ENCODE data around the gene SLAMF8.
A peak's percentile ranks its signal among the peaks of the same experiment; 100 is the strongest.

The SLAMF8 gene

DNA sequence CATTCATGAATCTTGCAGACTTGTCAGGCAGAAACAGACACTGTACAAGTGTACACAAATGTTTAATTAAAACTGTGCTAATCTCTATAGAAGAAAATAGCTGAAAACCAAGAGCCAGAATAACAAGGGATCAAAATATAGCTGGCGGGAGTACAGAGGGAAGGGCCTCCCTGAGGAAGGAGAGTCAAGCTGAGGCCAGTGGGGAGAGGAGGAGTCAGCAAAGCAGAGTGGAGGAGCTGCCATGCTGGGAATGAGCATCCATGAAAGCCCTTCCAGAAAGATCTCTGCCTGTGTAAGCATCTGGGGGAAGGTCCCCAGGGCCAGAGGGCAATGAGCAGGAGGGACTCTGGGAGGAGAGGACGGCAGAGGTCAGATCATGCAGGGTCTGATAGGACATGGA is 15.1 kb downstream of the SLAMF8 start:
- DNase-seq (ENCODE audit: low read depth), result no peak
- H3K4me3 ChIP-seq (ENCODE audit: low read depth, low read length), result no peak overlapping the region

DNA sequence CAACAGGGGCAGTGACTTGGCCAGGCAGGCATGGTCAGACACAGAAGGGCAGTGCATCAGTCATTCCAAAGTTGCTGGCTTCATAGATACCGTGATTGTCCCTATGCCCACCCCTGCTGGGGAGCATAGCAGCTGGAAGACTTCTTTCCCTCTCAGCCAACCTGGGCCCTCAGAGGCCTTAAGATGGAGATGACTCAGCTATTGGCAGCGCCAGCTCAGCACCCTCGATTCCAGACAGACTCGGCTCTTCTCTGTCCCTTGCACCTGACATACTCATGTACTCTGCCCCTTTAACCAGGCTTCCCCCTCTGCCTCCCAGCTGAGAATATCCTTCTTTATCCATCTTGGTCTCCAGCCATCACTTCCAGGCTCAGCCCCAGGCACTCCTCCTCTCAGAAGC is 16.8 kb downstream of the SLAMF8 start:
- no peak for DNase-seq (ENCODE audit: low read depth)
- no peak overlapping the region for H3K4me3 ChIP-seq (ENCODE audit: low read depth, low read length)

DNA sequence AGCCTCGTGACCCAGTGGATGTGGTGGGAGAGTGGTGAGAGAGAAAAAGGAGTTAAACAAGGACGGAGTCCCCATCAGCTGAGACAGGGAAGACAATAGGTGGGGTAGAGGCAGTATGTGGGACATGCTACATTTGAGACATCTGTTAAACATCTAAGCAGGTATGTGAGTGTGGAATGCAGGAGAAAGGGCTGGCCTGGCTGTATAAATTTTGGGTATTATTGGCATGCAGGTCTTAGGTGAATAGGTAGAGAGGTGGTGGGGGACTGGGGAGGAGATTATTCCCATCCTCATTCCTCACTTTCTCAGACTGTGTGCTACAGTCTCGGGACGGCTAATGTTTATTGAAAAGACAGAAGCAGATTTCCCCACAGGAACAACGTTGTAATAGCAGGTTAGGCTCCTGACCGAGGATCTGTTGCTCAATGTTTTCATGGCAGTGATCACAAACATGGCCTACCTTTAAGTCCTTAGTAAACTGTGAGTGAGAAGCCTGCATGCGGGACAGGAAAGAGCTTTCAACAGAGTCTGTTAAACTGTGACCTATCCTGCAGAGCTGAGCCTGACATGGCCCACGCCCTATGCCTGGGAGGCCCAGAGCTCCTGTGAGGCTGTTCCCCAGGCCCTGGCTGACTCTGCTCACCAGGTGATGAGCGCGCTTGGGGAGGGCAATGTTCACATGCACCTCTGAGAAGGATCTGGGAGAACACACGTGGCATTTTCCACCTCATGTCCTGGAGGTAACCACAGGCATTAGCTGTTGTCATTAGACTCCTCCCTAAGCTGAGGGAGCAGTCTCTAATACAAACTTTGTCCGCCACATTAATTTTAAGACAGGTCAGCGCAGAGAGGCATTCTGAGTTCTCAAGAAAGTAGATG is 19.3 kb downstream of the SLAMF8 start:
- DNase-seq (ENCODE audit: low read depth), result no peak
- no peak overlapping the region for H3K4me3 ChIP-seq (ENCODE audit: low read depth, low read length)

DNA sequence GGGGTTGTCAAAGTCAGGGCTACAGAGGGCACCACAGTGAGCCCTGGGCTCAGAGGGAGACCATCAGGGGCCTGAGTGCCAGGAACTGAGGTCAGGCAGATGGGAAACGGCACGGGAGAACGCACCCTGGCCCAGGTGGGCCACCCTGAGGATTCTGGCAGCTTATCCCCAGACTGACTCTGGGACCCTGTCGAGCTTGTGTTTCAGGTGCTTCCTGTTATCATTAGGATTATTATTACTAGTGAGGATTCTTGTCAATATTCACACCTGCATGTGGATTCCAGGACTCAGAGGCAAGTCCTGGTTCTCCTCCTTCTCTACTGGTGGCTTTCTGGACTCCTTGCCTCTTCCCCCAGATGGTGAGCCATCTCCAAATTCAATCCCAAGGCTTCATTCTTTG is 20.6 kb downstream of the SLAMF8 start:
- no peak overlapping the region for H3K4me3 ChIP-seq (ENCODE audit: low read depth, low read length)
- DNase-seq (ENCODE audit: low read depth), result no peak

DNA sequence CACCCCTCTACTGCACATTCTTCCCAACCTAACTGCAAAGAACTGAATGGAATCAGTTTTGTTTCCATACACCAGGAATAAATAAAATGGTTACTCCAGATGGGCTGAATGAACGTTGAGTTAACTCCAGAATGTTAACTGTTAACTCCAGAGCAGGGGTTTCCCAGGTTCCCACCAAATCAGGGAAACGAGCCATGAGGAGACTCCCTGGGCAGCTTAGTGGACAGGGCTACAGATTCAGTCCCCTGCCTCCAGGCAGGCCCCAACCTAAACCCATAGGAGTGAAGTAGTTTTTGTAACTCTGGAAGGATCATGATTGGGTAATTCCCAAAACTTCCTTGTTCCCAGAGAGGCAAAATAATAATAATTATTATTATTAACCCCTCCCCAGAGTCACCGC is 21.7 kb downstream of the SLAMF8 start:
- DNase-seq (ENCODE audit: low read depth), result no peak
- H3K4me3 ChIP-seq (ENCODE audit: low read depth, low read length), result no peak overlapping the region

DNA sequence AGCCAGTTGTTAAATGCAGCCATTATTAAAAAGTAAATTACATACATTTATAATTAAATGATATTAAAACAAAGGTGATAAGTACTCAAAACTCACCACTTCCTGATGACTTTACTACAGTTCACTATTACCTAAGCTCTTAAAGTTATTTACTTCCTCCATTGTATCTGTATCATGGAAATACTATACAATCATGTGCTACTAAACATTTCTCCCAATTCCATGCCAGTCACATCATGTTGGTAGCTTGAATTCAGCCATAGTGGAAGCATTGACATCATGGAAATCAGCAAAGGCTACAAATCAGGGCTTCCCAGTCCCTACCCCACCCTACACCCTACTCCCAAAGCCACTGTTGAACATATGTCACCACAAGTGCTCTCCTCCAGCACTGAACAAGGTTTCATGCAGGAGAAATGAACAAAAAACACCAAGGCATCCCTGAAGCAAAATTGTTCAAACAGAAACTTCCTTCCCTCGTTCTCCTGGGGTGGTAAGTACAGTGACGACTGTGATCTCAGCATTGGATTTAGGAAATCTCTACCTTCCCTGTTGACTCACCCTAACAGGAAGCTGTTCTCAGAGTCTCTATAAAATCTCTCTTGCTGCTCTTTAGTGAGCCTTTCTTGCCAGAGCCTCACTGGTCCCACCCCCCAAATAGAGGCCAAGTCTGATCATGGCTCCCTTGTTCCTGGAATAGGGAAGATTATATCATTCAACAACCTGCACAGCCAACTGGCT is 23.1 kb downstream of the SLAMF8 start:
- no peak overlapping the region for H3K4me3 ChIP-seq (ENCODE audit: low read depth, low read length)

DNA sequence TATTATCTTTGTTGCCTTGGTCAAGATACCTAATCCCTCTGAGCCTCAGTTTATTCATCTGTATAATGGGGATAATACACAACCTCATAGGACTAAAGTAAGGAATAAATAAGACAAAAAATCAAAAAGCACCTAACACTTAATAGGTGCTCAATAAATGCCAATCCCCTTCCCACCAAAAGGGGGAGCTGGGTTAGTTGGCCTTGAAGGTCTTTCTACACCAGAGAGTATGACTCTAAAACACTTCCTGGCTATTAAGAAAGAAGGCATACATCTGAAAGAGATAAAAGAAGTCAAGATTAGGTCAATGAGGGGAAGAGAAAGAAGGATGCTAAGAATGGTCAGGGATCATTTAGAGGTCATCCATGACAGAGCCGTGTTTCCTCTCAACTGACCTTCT is 24.7 kb downstream of the SLAMF8 start:
- no peak for DNase-seq (ENCODE audit: low read depth)
- H3K4me3 ChIP-seq (ENCODE audit: low read depth, low read length), result no peak overlapping the region

More for the DNA sequence above, 23.1 kb downstream of the SLAMF8 start:
- DNase-seq (ENCODE audit: low read depth), result no peak

DNA sequence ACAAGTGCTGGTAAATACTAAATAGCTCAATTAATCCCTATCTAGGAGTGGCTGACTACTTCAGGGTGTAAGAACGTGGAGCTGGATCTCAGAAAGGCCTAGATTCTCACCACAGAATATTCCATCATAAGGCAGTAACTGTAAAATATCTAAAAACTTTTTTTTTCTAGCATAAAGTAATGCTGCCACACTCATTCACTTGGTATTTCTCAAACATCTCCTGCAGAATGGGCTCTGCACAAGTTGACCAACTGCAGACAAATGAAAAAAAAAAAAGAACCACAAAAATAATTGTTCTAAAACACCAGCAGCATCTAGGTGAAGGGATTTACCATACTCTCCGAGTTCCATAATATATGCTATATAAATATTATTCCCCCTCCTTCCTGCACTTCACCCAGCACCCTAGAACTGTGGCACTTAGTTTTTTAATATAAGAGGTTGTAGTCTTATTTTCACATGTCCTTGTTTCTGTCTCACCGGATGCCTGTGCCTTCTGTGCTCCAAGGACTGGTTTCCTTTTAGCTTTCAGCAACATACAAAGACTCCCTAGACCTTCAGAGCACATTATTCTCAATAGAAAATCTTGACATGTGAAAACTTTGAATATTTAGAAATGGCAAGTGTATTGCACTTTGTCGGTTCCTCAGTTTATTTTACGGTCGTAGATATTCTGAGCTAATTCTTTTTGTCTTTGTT is 26.9 kb downstream of the SLAMF8 start:
- no peak for DNase-seq (ENCODE audit: low read depth)

DNA sequence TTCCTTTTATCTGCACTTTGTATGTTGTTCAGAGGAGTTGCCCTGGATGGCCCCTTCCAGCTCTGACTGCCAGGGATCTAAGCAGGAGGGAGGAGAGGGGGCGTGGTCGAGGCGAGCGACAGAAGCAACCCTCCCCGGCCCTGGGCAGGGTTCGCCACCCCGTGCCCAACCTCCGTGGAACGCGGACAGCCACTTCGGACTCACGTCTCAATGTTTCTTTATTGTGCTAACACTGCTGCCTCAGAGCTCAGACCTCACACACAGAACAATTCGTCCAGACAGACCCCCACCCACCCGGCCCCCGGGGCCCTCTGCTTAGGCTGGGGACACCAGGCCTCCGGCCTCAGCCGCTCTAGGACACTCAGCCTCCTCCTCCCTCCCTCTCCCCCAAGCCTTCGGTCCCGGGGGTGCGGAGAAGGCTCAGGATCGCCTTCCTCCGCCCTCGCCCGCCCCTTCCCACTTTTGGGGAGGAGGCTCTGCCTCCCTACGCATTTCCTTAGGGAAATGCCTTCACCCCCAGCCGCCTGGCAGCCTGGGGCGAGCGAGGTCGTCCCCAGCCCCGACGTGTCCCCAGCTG is 27.5 kb downstream of the SLAMF8 start:
- H3K4me3 ChIP-seq (ENCODE audit: low read depth, low read length), result peak overlapping the region; percentile 65
- no peak for DNase-seq (ENCODE audit: low read depth)

More for the DNA sequence above, 26.9 kb downstream of the SLAMF8 start:
- peak overlapping the region; percentile 65 for H3K4me3 ChIP-seq (ENCODE audit: low read depth, low read length)

DNA sequence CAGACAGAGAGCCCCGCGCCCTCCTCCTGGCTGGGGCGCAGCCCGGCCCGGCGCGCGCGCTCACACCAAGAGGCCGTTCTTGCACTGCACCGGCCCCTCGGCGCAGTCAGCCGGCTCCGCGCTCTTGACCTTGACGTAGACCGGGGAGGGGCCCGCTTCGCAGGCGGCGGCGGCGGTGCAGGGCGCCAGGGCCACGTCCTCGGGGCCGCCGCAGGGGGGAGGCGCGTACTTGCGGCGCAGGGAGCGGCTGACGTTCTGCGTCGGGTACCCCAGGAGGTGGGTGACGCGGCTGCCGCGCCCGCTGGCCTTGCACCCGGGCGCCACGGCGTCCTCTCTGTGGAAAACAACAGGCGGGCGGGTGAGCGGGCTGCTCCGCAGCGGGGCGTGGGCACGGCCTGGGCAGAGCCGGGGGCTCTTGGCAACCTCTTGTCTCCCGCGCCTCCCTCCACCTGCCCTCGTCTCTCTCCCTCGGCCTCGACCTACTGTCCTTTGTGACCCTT is 28.1 kb downstream of the SLAMF8 start:
- DNase-seq (ENCODE audit: low read depth), result peak; percentile 64
- H3K4me3 ChIP-seq (ENCODE audit: low read depth, low read length), result peak overlapping the region; percentile 65

DNA sequence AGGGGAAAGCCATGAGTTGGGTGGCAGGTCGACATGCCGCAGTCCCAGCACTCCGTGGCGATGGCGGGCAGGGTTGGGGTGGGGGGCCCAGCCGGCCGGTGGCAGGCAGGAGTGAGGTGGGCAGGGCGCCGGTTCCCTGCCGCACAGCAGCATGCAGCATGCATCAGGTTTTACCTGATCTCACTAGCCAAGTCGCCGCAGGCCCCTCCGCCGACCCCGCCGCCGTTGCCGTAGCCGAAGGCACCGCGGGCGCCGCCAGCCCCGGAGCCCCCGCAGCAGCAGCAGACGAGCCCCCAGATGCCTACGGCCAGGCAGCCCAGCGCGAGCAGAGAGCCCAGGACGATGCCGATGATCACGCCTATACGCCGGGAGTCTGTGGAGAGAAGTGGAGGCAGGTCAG is 29.0 kb downstream of the SLAMF8 start:
- no peak overlapping the region for H3K4me3 ChIP-seq (ENCODE audit: low read depth, low read length)
- DNase-seq (ENCODE audit: low read depth), result no peak

DNA sequence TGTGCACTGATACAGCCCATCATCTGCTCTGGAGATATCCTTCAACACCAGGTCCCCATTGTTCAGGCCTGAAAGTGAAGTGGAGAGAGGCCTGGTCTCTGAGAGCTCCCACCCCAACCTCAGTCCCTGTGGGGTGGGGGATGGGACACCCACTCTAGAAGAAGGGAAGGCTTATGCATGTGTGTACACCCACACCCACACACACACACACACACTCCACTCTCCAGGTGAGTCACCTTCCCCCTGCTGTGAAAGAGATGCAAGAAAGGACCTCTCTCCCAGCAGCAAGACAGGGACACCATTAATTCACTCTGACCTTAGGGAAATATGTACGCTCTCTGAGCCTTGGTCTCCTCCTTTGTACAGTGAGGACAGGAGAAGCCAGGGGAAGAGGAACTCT is 29.9 kb downstream of the SLAMF8 start:
- no peak for DNase-seq (ENCODE audit: low read depth)
- no peak overlapping the region for H3K4me3 ChIP-seq (ENCODE audit: low read depth, low read length)

DNA sequence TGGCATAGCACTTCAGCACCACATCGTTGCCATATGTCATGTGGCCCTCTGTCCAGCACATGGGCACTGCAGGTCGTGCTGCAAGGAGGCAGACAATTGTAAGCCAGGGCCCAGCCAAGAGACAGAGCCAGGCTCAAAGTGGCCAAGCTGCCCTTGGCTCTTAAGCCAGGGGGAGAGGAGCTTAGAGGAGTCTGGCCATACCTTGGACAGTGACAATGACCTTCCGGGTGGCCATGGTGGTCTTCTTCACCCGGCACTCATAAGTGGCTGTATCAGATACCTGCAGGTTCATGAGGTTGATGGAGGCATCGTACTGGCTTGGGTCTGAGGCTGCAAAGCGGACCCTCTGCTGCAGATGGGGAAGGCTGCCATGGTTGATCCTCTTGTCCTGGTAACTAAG is 31.2 kb downstream of the SLAMF8 start:
- H3K4me3 ChIP-seq (ENCODE audit: low read depth, low read length), result no peak overlapping the region
- no peak for DNase-seq (ENCODE audit: low read depth)

DNA sequence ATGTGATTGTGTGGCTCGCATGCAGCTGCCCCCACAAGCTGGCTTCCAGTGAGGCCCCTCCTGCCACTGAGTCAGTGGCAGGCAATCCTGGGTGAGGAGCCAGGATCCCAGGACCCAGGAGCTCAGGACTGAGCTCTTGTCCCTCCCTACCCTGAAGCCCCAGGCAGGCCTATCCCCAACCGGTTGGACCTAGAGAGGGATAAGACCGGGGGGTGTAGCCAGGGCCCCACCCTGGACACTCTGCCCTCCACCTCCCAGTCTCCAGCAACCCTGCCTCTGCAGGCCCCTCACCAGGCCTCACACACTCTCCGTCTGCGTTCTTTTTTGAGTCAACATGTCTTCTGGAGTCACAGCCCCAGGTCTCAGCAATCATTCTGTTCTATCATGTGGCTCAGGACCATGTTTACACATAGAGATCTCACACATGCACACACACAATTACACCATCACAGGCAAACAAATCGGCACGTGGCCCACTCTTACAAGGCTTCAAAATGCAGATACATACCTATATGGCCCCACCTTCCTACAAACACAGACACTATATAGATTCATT is 33.2 kb downstream of the SLAMF8 start:
- DNase-seq (ENCODE audit: low read depth), result no peak
- H3K4me3 ChIP-seq (ENCODE audit: low read depth, low read length), result no peak overlapping the region

DNA sequence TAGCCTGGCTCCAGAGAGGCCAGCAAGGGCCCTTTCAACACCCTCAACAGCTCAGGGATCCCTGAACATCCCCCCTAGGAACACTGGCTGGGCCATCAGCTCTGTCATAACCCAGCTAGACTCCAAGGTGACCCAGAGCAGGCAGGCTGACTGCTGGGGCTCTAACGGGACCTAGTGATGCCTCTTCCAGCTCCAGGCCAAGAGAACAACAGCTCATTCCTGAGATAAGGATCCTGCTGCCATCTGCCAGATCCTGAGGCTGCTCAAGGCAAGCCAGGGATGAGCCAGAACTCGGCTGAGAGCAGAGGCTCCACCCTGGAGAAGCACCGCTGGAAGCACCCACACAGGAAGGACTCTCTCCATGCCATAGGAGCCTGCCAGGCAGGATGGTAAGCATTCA is 33.8 kb downstream of the SLAMF8 start:
- no peak for DNase-seq (ENCODE audit: low read depth)
- H3K4me3 ChIP-seq (ENCODE audit: low read depth, low read length), result no peak overlapping the region

DNA sequence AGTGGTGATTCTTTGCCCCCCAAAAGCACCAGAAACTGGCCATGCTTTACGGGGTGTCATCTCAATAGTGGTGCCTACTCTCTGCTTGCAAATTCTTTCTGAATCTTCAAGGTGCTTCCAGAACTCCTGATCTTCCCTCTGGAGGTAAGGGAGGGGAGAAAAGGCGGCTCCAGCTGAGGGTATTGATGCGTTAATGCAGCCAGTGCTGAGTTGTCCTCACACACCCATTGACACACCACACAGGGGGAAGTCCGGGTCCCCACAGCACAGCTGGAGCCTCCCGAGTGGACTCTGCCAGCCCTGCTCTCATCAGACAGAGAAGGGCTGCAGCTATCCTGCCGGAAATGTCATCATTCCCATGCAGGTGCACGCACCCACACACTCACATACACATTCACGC is 34.5 kb downstream of the SLAMF8 start:
- H3K4me3 ChIP-seq (ENCODE audit: low read depth, low read length), result no peak overlapping the region
- DNase-seq (ENCODE audit: low read depth), result no peak

DNA sequence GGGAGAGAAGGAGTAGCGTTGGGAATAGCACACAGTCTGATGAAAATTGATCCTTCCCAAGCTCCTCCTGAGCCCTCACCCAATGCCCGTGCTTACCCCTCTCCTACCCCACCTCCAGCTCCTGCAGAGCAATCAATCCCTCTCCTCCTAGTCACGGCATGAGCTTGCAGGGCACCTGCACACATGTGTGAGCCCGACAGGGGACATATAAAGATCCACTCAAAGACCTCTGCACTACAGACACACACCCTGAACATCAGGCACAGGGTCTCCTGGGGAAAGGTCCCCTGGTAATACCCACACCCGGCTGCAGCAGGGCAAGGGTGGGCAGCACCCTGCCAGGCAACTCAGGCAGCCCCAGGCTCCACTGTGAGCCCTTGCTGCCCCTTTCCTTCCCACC is 35.4 kb downstream of the SLAMF8 start:
- DNase-seq (ENCODE audit: low read depth), result no peak
- H3K4me3 ChIP-seq (ENCODE audit: low read depth, low read length), result no peak overlapping the region

DNA sequence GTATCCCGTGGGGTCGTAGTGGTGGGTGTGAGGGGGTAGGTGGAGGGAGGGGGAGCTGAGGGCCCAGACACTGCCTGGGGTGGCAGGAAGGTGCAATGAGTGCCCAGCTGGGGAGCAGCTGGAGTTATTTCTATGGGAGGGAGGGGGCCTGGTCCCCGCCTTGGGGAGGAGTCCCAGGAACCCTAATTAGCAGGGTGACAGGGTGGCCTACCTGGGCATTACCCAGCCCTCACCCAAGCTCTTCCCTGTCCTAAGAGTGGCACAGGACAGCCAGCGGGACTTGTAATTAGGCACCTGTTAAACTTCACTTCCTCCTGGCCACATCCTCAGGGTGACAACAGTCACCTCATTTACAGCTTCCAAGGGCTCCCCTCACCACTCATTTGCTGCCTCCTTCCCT is 35.9 kb downstream of the SLAMF8 start, which contains the start of gene VSIG8:
VSIG8 (minus strand) TSS at position 101 of the 400 bp plus-strand sequence. CDS start 136 bp downstream, outside the sequence.
- no peak for DNase-seq (ENCODE audit: low read depth)
- no peak within 1 kb of the TSS for H3K4me3 ChIP-seq (ENCODE audit: low read depth, low read length)

DNA sequence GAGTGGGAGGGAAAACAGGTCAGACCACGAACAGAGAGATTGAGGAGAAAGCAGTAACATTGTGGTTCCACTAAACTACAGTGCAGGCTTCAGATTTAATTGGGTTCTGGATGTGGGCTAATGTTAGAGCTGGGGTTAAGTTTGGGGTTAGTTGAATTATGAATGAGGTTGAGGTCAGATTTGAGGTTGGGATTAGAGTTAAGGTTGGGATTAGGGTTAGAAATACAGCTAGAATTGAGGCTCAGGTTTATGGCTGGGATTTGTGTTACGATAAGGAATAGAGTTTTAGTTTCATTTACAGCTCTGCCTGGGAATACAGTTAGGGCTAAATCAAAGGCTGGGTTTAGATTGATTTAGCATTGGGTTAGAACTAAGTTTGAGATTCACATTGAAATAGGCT is 37.6 kb downstream of the SLAMF8 start:
- no peak for DNase-seq (ENCODE audit: low read depth)
- H3K4me3 ChIP-seq (ENCODE audit: low read depth, low read length), result no peak overlapping the region
